ENCODE results near the gene APAF1.

The APAF1 gene

DNA sequence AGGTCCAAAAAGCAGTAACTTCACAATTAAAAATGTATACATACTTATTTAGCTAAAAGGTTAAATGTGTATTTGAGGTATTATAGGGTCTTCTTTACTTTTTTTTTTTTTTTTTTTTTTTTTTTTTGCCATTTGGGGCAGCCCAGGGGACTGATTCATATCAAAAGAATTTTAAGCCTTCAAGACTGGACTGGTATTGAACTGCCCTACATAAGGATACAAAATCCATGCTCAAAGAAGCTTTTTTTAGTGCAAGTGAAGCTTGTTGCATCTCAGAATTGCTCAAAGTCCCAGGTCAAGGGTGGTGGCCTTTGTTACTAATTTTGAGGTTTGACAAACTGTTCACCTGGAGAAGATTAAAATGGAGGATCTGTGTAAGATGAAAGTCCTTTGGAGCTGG lies 124.0 kb downstream of the APAF1 start:
- DNase-seq = no peak

DNA sequence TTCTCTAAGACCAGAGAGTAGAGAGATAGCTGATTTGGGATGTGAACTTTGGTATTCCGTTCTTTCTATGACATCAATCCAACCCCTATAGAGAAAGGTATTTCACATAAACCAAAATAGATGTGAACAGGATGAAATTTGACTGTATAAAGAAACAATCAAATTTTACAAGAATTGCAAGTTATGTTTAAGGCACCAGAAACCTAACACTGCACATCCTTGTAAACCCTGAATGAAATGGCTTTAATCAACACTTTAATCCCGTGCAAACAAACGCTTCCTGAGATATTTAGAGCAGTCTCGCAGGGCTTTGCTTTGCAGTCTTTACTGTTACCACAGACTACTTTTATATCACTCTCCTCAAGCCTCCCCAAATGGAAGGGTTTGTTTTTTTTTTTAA lies 125.1 kb downstream of the APAF1 start:
- no peak for DNase-seq

DNA sequence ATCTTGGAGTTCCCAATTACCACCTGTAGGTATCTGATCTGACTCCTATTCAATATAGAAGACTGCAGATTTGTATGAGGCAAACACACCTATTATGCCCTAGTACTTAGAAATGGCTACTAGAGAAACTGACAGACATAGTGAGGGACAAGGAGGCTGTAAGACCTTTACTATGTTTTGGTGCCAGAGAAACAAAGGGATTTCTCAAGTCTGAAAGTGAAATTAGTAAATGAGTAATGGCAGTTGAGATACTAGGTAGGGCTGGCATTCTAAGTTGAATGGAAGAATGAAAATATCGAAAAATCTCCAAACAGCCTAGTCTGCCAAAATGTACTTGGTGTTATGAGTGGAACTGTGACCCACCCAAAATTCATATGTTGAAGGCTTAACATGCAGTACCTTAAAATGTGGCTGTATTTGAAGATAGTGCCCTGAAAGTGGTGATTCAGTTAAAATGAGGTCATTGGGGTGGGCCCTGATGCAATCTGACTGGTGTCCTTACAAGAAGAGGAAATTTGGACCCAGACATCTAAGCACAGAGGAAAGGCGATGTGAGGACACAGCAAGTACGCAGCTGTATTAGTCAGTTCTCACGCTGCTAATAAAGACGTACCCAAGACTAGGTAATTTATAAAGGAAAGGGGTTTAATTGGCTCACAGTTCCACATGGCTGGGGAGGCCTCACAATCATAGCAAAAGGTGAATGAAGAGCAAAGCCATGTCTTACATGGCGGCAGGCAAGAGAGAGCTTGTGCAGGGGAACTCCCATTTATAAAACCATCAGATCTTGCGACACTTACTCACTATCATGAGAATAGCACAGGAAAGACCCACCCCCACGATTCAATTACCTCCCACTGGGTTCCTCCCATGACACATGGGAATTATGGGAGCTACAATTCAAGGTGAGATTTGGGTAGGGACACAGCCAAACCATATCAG lies 127.0 kb downstream of the APAF1 start:
- no peak for DNase-seq

DNA sequence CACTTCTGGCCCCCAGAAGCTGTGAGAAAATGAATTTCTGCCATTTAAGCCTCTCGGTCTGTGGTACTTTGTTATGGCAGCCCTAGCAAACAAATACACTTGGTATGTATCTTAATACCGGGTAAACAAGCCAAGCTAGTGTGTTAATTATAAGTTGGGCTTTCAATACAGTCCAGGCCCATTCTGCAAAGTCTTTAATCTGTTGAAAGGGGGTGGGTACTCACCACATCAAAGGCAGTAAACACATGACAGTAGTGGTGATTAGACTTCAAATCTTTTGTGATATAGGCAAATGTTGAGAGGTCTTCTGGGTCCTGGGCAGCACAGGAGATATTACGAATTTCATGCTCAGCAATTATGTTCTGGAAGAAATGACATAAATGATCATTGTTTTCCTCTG lies 127.7 kb downstream of the APAF1 start:
- DNase-seq = no peak

DNA sequence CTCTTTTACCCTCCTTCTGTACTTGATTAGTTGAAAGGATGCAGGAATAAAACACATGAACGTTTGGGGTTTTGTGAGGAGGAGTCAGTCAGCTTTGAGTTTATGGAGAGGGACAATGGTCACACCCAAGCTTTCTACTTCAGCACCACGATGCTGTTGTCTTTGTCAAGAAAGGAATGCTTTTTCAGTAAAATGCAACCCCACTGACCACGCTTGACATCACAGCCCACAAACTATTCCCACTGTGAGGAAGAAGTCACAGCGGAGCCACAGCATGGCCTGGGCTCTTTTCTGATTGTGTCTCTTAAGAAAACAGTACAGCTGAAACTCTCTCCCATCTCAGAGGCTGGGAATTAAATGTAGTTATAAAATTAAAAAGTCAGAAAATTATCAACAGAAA lies 135.2 kb downstream of the APAF1 start:
- no peak for DNase-seq

DNA sequence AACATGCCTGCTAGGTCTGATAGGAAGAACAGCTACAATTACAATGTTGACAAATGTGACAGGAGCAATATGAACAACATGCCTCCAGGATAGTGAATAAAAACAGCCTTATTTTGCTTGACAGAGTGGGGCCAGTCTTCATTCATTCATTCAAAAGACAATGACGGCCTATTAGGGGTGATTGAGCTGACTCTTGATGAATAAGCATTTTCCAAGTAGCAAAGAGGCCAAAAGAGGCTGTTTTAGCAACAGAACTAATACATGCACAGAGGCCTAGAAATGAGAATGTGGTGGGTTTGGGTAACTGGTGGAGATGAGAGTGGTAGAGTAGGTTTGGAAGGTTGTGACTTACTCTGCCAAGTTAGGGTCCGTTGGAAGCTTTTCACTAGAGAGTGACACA lies 138.3 kb downstream of the APAF1 start:
- no peak for DNase-seq
